ENCODE data around the gene LACTBL1. TPM values are rescaled to one million over a fixed set of nuclear protein-coding genes. Genes with fewer than 3 reads are reported as not detected.
"Not testable (repeated sequence)": the region's sequence is repeated elsewhere in the genome, so short reads cannot be mapped to it uniquely, and the experiment has no call there.

Gene LACTBL1
- total RNA-seq, 1 experiment from 2014 or later, result not detected

- no peak for DNase-seq (ENCODE audit: low spot score)
- in situ Hi-C loops (cut with HindIII; ENCODE audit: low sequenced_read_pairs), result no loop called here
These were observed 19.5 kb downstream of the LACTBL1 start for GRCh38 chr1:22953057-22953739.

GRCh38 chr1:22952694-22953056, 20.0 kb downstream of the LACTBL1 start:
- DNase-seq (ENCODE audit: low spot score), result no peak
- in situ Hi-C loops (cut with HindIII; ENCODE audit: low sequenced_read_pairs), result no loop called here

DNA sequence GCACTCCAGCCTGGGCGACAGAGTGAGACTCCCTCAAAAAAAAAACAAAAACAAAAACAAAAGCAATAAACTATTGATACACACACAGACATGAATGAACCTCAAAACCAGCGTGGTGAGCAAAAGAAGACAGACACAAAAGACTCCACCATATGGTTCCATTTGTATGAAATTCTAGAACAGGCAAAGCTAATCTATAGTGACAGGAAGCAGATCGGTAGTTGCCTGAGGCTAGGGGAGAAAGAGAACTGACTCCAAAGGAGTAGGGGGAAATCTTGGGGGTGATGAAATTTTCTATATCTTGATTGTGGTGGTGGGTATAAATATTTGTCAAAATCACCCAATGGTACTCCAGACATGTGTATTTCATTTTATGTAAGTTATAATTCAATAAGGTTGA, 20.9 kb downstream of the LACTBL1 start:
- in situ Hi-C loops (cut with HindIII; ENCODE audit: low sequenced_read_pairs), result no loop called here
- DNase-seq (ENCODE audit: low spot score), result no peak

- no peak for DNase-seq (ENCODE audit: low spot score)
- in situ Hi-C loops (cut with HindIII; ENCODE audit: low sequenced_read_pairs), result no loop called here
These were observed 22.8 kb downstream of the LACTBL1 start for GRCh38 chr1:22949822-22950331.

DNA sequence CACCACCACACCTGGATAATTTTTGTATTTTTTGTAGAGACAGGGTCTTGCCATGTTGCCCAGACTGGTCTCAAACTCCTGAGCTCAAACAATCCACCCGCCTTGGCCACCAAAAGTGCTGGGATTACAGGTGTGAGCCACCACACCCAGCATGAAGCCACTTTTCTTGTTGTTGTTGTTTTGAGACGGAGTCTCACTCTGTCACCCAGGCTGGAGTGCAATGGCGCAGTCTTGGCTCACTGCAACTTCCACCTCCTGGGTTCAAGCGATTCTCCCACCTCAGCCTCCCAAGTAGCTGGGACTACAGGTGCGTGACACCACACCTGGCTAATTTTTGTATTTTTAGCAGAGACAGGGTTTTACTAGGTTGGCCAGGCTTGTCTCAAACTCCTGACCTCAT, 27.5 kb downstream of the LACTBL1 start:
- DNase-seq (ENCODE audit: low spot score), result not testable (repeated sequence)

GRCh38 chr1:22944346-22945055, 28.2 kb downstream of the LACTBL1 start:
- in situ Hi-C loops (cut with HindIII; ENCODE audit: low sequenced_read_pairs), result no loop called here
- no peak for DNase-seq (ENCODE audit: low spot score)

More for the DNA sequence above, 27.5 kb downstream of the LACTBL1 start:
- in situ Hi-C loops (cut with HindIII; ENCODE audit: low sequenced_read_pairs), result not testable (repeated sequence)

- in situ Hi-C loops (cut with HindIII; ENCODE audit: low sequenced_read_pairs), result no loop called here
- no peak for DNase-seq (ENCODE audit: low spot score)
These were observed 31.4 kb downstream of the LACTBL1 start for GRCh38 chr1:22941257-22941656.

DNA sequence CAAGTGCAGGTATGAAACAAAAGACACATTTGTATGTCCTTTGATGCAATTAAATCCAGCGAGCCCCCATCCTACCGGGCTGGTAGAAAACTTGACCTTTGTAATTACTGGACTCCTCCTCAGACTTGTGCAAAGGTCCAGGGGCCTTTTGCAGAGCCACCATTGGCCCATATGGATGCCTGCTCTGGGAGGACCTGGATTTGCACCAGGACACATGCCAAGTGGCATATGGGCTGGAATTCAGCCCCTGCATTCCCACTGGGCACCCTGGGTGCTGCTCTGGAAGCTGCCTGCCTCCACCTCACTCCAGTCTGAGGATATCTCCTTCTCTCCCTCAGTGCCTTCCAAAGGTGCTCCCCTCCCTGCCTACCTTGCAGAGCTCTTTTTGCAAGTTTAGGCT, 36.0 kb downstream of the LACTBL1 start:
- no peak for DNase-seq (ENCODE audit: low spot score)
- in situ Hi-C loops (cut with HindIII; ENCODE audit: low sequenced_read_pairs), result no loop called here

GRCh38 chr1:22935433-22935832, 37.2 kb downstream of the LACTBL1 start:
- in situ Hi-C loops (cut with HindIII; ENCODE audit: low sequenced_read_pairs), result no loop called here
- no peak for DNase-seq (ENCODE audit: low spot score)

GRCh38 chr1:22932803-22933470, 39.7 kb downstream of the LACTBL1 start:
- in situ Hi-C loops (cut with HindIII; ENCODE audit: low sequenced_read_pairs), result no loop called here
- no peak for DNase-seq (ENCODE audit: low spot score)

DNA sequence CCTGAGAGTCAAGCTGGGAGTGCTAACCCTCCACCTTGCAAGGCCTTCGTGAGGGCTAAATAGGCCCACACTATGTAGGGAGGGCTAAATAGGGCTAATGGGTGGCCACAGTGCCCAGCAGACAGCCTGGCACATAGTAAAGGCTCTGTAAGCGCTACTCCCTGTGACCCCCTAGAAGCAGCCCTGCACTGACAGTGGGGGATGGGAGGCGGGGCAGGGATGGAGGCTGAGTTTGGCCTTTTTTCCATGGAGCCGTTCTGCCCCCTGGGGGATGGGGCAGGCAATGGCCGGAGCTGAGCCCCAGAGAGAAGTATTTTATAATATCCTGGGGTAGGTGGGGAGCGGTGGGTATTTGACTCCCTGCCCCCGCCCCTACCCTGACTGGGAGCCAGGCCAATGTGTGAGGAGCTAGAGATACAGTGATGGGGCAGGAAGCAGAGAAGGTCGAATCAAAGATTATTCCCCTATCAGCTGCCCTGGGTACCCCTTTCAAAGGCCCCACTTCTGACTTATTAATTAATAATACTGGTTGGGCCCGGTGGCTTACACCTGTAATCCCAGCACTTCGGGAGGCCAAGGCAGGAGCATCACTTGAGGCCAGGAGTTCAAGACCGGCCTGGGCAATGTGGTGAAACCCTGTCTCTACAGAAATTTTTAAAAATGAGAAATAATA, 42.3 kb downstream of the LACTBL1 start:
- DNase-seq (ENCODE audit: low spot score), result peak; percentile 12
- in situ Hi-C loops (cut with HindIII; ENCODE audit: low sequenced_read_pairs), result no loop called here

DNA sequence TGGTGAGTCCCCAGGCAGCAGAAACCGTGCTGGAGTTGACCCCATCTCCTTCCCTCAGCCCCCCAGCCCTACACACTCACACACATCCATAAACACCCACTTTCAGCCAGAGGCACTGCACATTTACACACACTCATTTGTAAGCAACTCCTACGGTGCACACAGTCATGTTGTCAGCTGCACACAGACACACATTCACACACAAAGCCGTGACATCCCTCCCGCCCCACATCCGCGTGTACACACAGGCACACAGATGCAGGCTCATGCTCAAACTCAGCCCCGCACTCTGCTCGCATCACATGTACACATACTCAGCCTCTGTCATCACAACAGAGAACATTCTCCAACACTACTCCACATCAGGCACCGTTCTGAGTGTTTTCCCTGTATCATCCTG, 47.6 kb downstream of the LACTBL1 start:
- in situ Hi-C loops (cut with HindIII; ENCODE audit: low sequenced_read_pairs), result no loop called here

GRCh38 chr1:22922640-22923039, 50.0 kb downstream of the LACTBL1 start:
- no peak for DNase-seq (ENCODE audit: low spot score)
- in situ Hi-C loops (cut with HindIII; ENCODE audit: low sequenced_read_pairs), result no loop called here

More for the DNA sequence above, 47.6 kb downstream of the LACTBL1 start:
- DNase-seq (ENCODE audit: low spot score), result no peak

- no peak for DNase-seq (ENCODE audit: low spot score)
- in situ Hi-C loops (cut with HindIII; ENCODE audit: low sequenced_read_pairs), result no loop called here
These were observed 51.1 kb downstream of the LACTBL1 start for GRCh38 chr1:22921452-22922126.

DNA sequence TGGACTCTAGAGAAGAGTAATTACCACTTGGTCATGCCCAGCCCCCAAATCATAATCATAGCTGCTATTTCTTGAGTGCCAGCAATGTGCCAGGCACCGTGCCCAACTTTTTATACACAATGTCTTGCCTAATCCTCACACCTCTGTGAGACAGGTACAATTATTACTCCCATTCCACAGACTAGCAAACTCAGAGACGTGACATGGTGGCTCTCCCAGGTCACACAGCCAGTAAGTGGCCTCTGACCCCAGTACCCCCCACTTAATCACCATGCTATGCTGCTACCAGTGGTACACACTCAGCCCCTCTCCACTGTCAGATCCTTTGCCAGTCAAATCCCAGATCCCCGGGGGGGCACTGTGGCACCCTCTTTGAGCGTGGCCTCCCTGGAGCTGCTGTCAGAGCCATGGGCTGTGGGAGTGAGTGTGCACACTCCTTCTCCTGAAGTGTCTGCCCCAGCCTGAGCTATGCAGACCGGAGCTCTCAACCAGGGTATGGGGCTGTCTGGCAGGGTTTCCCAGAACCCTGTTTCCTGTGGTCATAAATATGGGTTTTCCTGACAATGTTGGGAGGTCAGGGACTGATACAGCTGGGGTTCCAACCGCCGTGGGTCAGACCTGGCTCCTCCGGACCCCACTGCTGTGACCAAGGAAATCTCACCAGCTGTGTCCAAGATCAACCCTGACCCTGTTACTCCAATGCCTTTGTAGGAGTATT, 51.8 kb downstream of the LACTBL1 start:
- in situ Hi-C loops (cut with HindIII; ENCODE audit: low sequenced_read_pairs), result no loop called here
- DNase-seq (ENCODE audit: low spot score), result no peak

- DNase-seq (ENCODE audit: low spot score), result no peak
- in situ Hi-C loops (cut with HindIII; ENCODE audit: low sequenced_read_pairs), result no loop called here
These were observed 52.5 kb downstream of the LACTBL1 start for GRCh38 chr1:22920026-22920733.

GRCh38 chr1:22919341-22920025, 53.2 kb downstream of the LACTBL1 start:
- in situ Hi-C loops (cut with HindIII; ENCODE audit: low sequenced_read_pairs), result no loop called here
- no peak for DNase-seq (ENCODE audit: low spot score)
